ENCODE measurements around the gene RAD51B.

DNA sequence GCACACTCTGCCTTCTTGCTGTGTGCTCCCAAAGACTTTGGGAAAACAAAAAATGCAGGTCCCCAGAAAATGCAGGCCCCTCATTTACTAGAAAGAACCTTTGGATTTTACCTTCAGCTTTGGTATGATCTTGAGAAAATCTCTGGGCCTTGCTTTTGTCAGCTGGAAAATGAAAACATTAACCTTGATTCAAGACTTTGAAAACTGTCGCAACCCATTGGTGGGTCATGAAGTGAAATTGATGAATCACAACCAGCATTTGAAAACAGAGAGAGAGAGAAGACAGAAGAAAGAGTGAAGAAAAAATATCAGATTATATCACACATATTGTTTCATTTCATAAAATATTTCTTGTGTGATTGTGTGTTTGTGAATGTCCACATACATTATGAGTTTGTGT is 650.8 kb downstream of the RAD51B start:
- TF ChIP-seq, protein P1, sequence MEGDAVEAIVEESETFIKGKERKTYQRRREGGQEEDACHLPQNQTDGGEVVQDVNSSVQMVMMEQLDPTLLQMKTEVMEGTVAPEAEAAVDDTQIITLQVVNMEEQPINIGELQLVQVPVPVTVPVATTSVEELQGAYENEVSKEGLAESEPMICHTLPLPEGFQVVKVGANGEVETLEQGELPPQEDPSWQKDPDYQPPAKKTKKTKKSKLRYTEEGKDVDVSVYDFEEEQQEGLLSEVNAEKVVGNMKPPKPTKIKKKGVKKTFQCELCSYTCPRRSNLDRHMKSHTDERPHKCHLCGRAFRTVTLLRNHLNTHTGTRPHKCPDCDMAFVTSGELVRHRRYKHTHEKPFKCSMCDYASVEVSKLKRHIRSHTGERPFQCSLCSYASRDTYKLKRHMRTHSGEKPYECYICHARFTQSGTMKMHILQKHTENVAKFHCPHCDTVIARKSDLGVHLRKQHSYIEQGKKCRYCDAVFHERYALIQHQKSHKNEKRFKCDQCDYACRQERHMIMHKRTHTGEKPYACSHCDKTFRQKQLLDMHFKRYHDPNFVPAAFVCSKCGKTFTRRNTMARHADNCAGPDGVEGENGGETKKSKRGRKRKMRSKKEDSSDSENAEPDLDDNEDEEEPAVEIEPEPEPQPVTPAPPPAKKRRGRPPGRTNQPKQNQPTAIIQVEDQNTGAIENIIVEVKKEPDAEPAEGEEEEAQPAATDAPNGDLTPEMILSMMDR (IDR thresholded peaks at IDR 0.05): no peak
- TF ChIP-seq POLR2A (IDR thresholded peaks at IDR 0.05): no peak
